ENCODE data around the gene AFAP1L2.

Gene AFAP1L2

DNA sequence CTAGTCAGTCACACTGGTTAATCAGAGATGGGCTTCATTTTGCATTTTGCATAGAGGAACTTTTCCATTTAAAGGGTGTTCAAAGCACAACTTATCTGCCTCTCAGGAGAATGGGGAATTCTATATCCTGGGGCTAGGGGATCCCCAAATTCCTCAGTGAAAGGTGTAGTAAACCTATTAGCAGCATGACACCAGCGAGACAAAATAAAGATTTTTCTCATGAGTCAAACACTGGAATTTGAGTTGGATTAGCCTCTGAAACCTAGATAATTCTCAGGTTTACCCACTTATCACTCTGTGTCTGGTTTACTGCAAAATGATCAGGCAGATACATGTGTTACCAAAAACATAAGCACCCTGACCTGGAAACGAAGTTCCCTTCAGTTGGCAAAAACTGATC, 2.1 kb downstream of the AFAP1L2 start:
- no peak for DNase-seq (ENCODE audit: low spot score)
- no peak for TF ChIP-seq CTCF (IDR thresholded peaks at IDR 0.05)
- H3K4me3 ChIP-seq, result no peak overlapping the region
- H3K27ac ChIP-seq, result no peak overlapping the region

DNA sequence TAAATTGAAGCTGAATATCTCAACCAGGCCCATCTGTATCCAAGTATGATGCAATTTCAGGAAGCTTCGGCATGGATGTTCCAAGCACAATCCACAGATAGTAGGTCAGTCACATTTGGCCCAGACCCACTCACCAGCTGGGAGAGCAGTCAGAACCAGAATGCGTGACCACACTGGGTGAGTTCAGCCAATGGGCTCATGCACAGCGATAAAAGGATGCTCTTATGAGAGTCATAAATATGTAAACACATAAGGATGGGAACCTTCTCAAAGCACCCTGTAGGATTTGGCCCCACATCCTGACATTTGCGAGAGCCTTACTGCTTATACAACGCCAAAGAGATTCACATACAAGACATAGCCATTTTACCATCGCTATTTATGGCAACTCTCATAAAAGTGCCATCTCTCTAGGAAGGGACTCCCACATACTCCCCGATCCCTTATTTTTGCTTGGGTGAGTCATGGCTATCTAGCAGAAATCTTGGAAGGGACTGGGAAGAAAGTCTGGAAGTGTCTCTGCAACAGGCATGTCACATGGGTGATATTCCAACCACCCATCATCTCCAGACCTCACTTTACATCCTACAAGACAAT, 3.0 kb downstream of the AFAP1L2 start:
- peak; percentile 75 for DNase-seq (ENCODE audit: low spot score)
- TF ChIP-seq CTCF (IDR thresholded peaks at IDR 0.05), result no peak
- Histone ChIP-seq H3K27ac (peak overlapping the region in 1 of 2 donors; percentile 1), H3K4me3 (no peak overlapping the region)

DNA sequence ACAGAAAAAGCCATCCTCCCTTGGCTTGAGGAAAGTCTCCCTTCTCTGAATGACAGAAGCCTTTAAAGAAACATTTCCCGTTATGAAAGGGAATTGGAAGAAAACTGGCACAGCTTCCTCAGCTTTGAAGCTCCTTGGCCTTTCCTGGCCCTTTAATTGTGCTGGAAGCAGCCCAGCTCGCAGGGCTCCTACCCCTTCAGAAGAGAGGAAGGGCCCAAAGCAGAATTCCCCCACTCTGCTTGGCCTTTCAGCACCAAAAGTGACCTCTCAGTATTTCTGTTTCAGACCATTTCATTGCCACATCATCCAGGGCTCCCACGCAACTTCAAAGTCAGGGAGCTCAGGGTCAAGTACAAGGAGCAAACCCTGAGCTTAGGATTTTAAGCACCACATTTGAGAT, 4.2 kb downstream of the AFAP1L2 start:
- no peak overlapping the region for H3K4me3 ChIP-seq
- no peak for TF ChIP-seq CTCF (IDR thresholded peaks at IDR 0.05)
- peak; percentile 26 for DNase-seq (ENCODE audit: low spot score)
- peak overlapping the region in 1 of 2 donors; percentile 67 for H3K27ac ChIP-seq

DNA sequence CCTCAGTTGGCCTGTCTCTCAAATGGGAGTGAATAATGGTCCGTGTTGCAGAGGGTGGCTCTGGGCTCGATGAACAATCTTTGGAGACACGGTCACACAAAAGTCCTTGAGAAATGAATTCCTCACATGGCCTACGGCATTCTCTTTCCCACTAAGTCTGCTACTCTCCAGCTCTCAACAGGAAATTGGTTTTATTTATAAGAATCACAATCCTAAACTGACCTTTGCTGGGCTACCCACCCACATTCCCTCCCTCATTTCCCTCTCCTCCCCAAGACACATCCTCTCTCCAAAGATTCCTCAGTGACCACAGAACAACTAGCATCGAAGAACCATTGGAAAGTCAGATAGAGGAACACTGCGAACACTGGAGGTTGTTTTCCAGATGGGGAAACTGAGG, 4.7 kb downstream of the AFAP1L2 start:
- DNase-seq (ENCODE audit: low spot score), result peak; percentile 3
- no peak overlapping the region for H3K4me3 ChIP-seq
- H3K27ac ChIP-seq, result peak overlapping the region in 1 of 2 donors; percentile 67
- TF ChIP-seq CTCF (IDR thresholded peaks at IDR 0.05), result no peak

DNA sequence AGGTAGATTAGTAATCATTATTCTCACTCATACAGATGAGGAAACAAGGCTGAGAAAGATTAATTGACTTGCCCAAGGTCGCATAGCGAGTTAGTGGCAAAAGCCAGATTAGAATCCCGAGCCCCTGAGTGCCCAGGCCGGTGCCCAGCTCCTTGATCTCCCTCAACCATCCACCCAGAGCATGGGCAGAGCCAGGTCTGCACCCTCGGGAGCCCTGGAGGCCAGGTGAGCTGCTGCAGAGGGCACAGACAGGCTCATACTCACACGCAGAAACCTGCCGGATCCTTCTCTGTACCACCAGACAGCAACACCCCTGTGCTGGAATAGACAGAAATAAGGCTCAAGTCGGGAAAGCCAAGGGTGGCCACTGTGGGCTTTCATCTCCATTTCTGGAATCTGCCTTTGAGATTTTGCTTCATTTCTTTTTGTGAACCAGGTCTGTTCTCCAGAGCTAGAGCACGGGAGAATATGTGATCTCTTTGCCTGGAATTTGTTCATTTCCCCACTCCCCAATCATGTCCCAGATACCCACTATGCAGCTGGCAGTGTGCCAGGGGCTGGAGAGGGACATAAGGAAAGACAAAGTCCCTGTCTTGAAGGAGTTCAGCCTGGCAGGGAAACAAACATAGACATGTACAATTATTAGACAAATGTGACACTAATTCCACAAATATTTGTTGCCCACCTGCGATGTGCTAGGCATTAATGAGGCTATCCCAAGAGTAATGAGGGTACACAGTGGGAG, 5.5 kb downstream of the AFAP1L2 start:
- no peak for TF ChIP-seq CTCF (IDR thresholded peaks at IDR 0.05)
- peak; percentile 59 for DNase-seq (ENCODE audit: low spot score)
- H3K27ac ChIP-seq, result peak overlapping the region in 1 of 2 donors; percentile 67
- no peak overlapping the region for H3K4me3 ChIP-seq

DNA sequence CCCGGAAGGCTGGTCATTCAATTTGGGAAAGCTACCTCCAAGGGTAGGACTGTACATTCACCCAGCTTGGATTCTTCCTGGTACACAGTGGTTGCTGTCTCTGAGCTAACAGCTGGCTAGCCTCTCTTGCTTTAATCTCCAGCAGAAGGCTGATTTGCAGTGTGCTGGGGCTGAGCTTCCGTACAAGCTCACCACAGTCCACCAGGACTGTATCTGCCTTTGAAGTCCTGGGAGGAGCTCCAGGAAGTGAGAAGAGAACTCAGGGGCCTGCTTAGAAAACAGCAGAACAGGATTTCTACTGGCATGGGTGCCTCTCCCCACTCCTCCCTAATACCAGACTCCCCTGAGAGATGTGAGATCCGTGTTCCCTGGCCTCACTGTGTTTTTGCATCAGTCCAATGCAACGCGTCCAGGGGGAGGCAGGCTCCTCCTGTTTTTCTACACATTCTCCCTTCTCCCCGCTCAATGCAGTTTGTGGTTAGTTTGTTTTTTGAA, 6.6 kb downstream of the AFAP1L2 start:
- Histone ChIP-seq H3K27ac (peak overlapping the region; percentile 23 to 67), H3K4me3 (peak overlapping the region; percentile 61)
- peak; percentile 72 for DNase-seq (ENCODE audit: low spot score)

More for the DNA sequence above, 6.6 kb downstream of the AFAP1L2 start:
- no peak for TF ChIP-seq CTCF (IDR thresholded peaks at IDR 0.05)
